Neural cell (in vitro differentiated cells): ENCODE data around the gene NXPH2. TPM values are rescaled to one million over a fixed set of nuclear protein-coding genes. Genes with fewer than 3 reads are reported as not detected.

ENCODE experiments used
- H2AFZ ChIP-seq: fragments of 200-600, 300-800 bp; sonication (generic), shearing (Covaris generic); 2 replicates; pipeline ENCODE4 v1.6.0; 2014; ENCODE audit warnings: low read depth, mild to moderate bottlenecking, antibody characterized with exemption, low read length, moderate library complexity
- H3F3A ChIP-seq: fragments of 200-600 bp; shearing (Covaris generic); 2 replicates; pipeline ENCODE4 v1.6.1; 2016; ENCODE audit warnings: mild to moderate bottlenecking, moderate library complexity, mixed read lengths, antibody characterized with exemption, low read length; ENCODE audit not compliant: insufficient read depth, poor library complexity, severe bottlenecking
- H3K27ac ChIP-seq: fragments of 200-600, 300-800 bp; sonication (generic), shearing (Covaris generic); 2 replicates; pipeline ENCODE4 v1.5.1; 2014; ENCODE audit warnings: mild to moderate bottlenecking, low read length, moderate library complexity
- H3K27me3 ChIP-seq: fragments of 300-800, 200-600 bp; sonication (generic), shearing (Covaris generic); 2 replicates; pipeline ENCODE4 v1.6.0; 2014; ENCODE audit warnings: mild to moderate bottlenecking, low read depth, low read length, moderate library complexity; ENCODE audit not compliant: insufficient read depth
- H3K36me3 ChIP-seq: fragments of 300-800, 200-600 bp; sonication (generic), shearing (Covaris generic); 2 replicates; pipeline ENCODE4 v1.5.1; 2014; ENCODE audit warnings: mild to moderate bottlenecking, antibody characterized with exemption, low read length, moderate library complexity; ENCODE audit not compliant: insufficient read depth
- H3K4me2 ChIP-seq: fragments of 300-800, 200-600 bp; sonication (generic), shearing (Covaris generic); 2 replicates; pipeline ENCODE4 v1.6.0; 2014; ENCODE audit warnings: mild to moderate bottlenecking, low read length
- H3K4me3 ChIP-seq: fragments of 300-800, 200-600 bp; sonication (generic), shearing (Covaris generic); 2 replicates; pipeline ENCODE4 v1.5.1; 2014; ENCODE audit warnings: mild to moderate bottlenecking, low read length, moderate library complexity
- H3K79me2 ChIP-seq: fragments of 200-600 bp; shearing (Covaris generic); replicated peaks from 2 replicates; pipeline ENCODE4 v1.6.0; 2014; ENCODE audit warnings: mild to moderate bottlenecking, low read length, moderate library complexity; ENCODE audit not compliant: insufficient read depth
- H3K9ac ChIP-seq: fragments of 300-800, 200-600 bp; sonication (generic), shearing (Covaris generic); 2 replicates; pipeline ENCODE4 v1.6.1; 2016; ENCODE audit warnings: mild to moderate bottlenecking, low read length, mixed read lengths
- H3K9me2 ChIP-seq: fragments of 200-600 bp; shearing (Covaris generic); 2 replicates; pipeline ENCODE4 v1.6.1; 2016; ENCODE audit warnings: mild to moderate bottlenecking, low read length, mixed read lengths; ENCODE audit not compliant: insufficient read depth
- H3K9me3 ChIP-seq: fragments of 200-600, 300-800 bp; sonication (generic), shearing (Covaris generic); 2 replicates; pipeline ENCODE4 v1.6.1; 2016; ENCODE audit warnings: mild to moderate bottlenecking, mixed run types, low read length, moderate library complexity, mixed read lengths
- H4K20me1 ChIP-seq: fragments of 200-600 bp; shearing (Covaris generic); 2 replicates; pipeline ENCODE4 v1.6.1; 2016; ENCODE audit warnings: mild to moderate bottlenecking, mixed run types; ENCODE audit not compliant: insufficient read depth
- EP300 ChIP-seq: fragments of 450-650 bp; conservative IDR thresholded peaks from 2 replicates; pipeline ENCODE4 v1.6.1; 2014; ENCODE audit warnings: antibody characterized with exemption, mild to moderate bottlenecking, moderate library complexity; ENCODE audit not compliant: poor library complexity, severe bottlenecking
- EZH2 ChIP-seq: fragments of 200-600, 300-800 bp; shearing (Covaris generic), sonication (generic); IDR thresholded peaks from 2 replicates; pipeline ENCODE4 v1.6.1; 2014; ENCODE audit warnings: antibody characterized with exemption, low read length, borderline replicate concordance, mild to moderate bottlenecking; ENCODE audit not compliant: insufficient read depth, poor library complexity, severe bottlenecking
- MXI1 ChIP-seq: fragments of 450-650 bp; conservative IDR thresholded peaks from 2 replicates; pipeline ENCODE4 v1.6.1; 2014; ENCODE audit warnings: antibody characterized with exemption, mild to moderate bottlenecking; ENCODE audit not compliant: poor library complexity, severe bottlenecking
- POLR2AphosphoS5 ChIP-seq: IDR thresholded peaks from 2 replicates; pipeline ENCODE4 v1.6.1; 2012
- RAD21 ChIP-seq: fragments of 450-650 bp; conservative IDR thresholded peaks from 2 replicates; pipeline ENCODE4 v1.6.1; 2014; ENCODE audit warnings: antibody characterized with exemption, mild to moderate bottlenecking, moderate library complexity
- SMC3 ChIP-seq: fragments of 450-650 bp; conservative IDR thresholded peaks from 2 replicates; pipeline ENCODE4 v1.6.1; 2014; ENCODE audit warnings: antibody characterized with exemption, mild to moderate bottlenecking, moderate library complexity; ENCODE audit not compliant: poor library complexity
- TAF1 ChIP-seq: IDR thresholded peaks from 2 replicates; pipeline ENCODE4 v1.6.1; 2012; ENCODE audit warnings: low read depth
- polyA plus RNA-seq: library from polyadenylated mRNA; depleted of rRNA; stranded (reverse); fragments of >200 nt; gene quantifications from 2 replicates; pipeline ENCODE4 v1.2.3, GENCODE V29; 2014
- TF ChIP-seq, protein P1 (sequence below): fragments of 450-650 bp; IDR thresholded peaks from 2 replicates; pipeline ENCODE4 v1.5.1; 2014; ENCODE audit warnings: antibody characterized with exemption, mild to moderate bottlenecking, moderate library complexity; ENCODE audit not compliant: poor library complexity, severe bottlenecking
- TF ChIP-seq, protein P2 (sequence below): IDR thresholded peaks from 2 replicates; pipeline ENCODE4 v1.6.1; 2012; ENCODE audit warnings: borderline replicate concordance

NXPH2 gene
- polyA plus RNA-seq, 1 donor from 2014 or later = not detected

DNA sequence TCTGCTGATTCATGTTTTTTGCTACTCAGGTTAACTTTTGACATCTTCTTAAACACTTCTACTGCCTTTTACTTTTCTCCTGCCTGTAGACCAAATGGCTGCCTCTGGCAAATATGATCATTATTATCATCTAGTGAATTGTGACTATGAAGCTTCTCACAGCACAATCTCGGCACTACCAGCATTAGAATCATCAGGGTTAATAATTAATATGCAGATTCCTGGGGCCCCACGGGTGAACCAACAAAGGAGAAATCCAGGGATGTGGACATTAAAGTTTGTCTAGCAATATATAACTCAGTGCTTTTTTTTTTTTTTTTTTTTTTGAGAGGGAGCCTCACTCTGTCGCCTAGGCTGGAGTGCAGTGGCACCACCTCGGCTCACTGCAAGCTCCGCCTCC is 142.5 kb downstream of the NXPH2 start:
- H3K27ac ChIP-seq = no peak overlapping the region
- H3K4me2 ChIP-seq = no peak overlapping the region
- no peak overlapping the region for H2AFZ ChIP-seq
- H4K20me1 ChIP-seq = no peaks in the 10 kb centered on the region
- H3K9me2 ChIP-seq = no peaks in the 10 kb centered on the region
- no peaks in the 10 kb centered on the region for H3K79me2 ChIP-seq
- TF ChIP-seq TAF1 = no peak
- H3K9ac ChIP-seq = no peak overlapping the region
- H3K27me3 ChIP-seq = no peaks in the 10 kb centered on the region
- H3K4me3 ChIP-seq = no peak overlapping the region
- no peaks in the 10 kb centered on the region for H3K9me3 ChIP-seq
- no peaks in the 10 kb centered on the region for H3K36me3 ChIP-seq
- H3F3A ChIP-seq = no peaks in the 10 kb centered on the region

DNA sequence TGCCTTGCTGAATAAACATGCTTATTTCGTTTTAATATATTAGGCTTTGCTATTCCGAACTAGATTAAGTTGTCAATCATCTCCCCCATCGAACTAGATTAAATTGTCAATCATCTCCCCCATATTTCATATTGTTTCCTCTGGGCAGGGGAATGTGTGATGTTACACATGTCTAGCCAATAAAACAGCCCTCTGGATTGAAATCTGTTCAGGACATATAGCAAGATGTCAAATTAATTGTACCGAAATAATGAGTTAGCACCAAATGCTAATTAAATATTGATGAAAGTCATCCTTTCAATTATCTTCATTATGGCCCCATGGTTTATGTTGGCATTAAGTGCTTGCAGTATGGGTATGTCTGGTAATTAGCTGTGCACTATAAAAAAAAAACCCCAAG is 143.1 kb downstream of the NXPH2 start:
- H3K4me2 ChIP-seq = no peak overlapping the region
- no peaks in the 10 kb centered on the region for H3K27me3 ChIP-seq
- H2AFZ ChIP-seq = no peak overlapping the region
- no peaks in the 10 kb centered on the region for H3K79me2 ChIP-seq
- no peak overlapping the region for H3K27ac ChIP-seq
- H3K9ac ChIP-seq = no peak overlapping the region
- no peaks in the 10 kb centered on the region for H3K9me3 ChIP-seq
- H3K4me3 ChIP-seq = no peak overlapping the region
- no peak for TF ChIP-seq EZH2
- TF ChIP-seq EP300 = no peak
- no peak for TF ChIP-seq RAD21
- no peak for TF ChIP-seq SMC3
- no peak for TF ChIP-seq TAF1
- no peak for TF ChIP-seq POLR2AphosphoS5
- TF ChIP-seq, protein P1, sequence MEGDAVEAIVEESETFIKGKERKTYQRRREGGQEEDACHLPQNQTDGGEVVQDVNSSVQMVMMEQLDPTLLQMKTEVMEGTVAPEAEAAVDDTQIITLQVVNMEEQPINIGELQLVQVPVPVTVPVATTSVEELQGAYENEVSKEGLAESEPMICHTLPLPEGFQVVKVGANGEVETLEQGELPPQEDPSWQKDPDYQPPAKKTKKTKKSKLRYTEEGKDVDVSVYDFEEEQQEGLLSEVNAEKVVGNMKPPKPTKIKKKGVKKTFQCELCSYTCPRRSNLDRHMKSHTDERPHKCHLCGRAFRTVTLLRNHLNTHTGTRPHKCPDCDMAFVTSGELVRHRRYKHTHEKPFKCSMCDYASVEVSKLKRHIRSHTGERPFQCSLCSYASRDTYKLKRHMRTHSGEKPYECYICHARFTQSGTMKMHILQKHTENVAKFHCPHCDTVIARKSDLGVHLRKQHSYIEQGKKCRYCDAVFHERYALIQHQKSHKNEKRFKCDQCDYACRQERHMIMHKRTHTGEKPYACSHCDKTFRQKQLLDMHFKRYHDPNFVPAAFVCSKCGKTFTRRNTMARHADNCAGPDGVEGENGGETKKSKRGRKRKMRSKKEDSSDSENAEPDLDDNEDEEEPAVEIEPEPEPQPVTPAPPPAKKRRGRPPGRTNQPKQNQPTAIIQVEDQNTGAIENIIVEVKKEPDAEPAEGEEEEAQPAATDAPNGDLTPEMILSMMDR = no peak
- TF ChIP-seq MXI1 = no peak
- TF ChIP-seq, protein P2, sequence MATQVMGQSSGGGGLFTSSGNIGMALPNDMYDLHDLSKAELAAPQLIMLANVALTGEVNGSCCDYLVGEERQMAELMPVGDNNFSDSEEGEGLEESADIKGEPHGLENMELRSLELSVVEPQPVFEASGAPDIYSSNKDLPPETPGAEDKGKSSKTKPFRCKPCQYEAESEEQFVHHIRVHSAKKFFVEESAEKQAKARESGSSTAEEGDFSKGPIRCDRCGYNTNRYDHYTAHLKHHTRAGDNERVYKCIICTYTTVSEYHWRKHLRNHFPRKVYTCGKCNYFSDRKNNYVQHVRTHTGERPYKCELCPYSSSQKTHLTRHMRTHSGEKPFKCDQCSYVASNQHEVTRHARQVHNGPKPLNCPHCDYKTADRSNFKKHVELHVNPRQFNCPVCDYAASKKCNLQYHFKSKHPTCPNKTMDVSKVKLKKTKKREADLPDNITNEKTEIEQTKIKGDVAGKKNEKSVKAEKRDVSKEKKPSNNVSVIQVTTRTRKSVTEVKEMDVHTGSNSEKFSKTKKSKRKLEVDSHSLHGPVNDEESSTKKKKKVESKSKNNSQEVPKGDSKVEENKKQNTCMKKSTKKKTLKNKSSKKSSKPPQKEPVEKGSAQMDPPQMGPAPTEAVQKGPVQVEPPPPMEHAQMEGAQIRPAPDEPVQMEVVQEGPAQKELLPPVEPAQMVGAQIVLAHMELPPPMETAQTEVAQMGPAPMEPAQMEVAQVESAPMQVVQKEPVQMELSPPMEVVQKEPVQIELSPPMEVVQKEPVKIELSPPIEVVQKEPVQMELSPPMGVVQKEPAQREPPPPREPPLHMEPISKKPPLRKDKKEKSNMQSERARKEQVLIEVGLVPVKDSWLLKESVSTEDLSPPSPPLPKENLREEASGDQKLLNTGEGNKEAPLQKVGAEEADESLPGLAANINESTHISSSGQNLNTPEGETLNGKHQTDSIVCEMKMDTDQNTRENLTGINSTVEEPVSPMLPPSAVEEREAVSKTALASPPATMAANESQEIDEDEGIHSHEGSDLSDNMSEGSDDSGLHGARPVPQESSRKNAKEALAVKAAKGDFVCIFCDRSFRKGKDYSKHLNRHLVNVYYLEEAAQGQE = no peak
- H3F3A ChIP-seq = no peaks in the 10 kb centered on the region
- H3K9me2 ChIP-seq = no peaks in the 10 kb centered on the region
- no peaks in the 10 kb centered on the region for H4K20me1 ChIP-seq
- H3K36me3 ChIP-seq = no peaks in the 10 kb centered on the region

DNA sequence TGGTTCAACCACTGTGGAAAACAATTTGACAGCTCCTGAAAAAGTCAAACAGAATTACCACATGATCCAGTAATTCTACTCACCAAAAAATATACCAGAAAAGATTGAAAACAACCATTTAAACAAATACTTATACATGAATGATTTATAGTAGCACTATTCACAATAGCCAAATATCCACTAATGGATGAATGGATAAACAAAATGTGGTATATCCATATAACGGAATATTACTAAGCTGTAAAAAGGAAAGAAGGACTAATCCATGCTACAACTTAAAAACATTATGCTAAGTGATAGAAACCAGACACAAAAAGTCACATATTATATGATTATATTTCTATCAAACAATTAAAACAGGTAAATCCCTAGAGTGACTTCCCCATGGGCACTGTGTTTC is 147.1 kb downstream of the NXPH2 start:
- Histone ChIP-seq H3K27ac (no peak overlapping the region), H3K9ac (no peak overlapping the region), H3K4me2 (no peak overlapping the region), H3F3A (no peaks in the 10 kb centered on the region), H3K36me3 (no peaks in the 10 kb centered on the region), H3K9me3 (no peaks in the 10 kb centered on the region), H3K27me3 (no peaks in the 10 kb centered on the region), H2AFZ (no peak overlapping the region), H3K9me2 (no peaks in the 10 kb centered on the region), H3K79me2 (no peaks in the 10 kb centered on the region), H4K20me1 (no peaks in the 10 kb centered on the region), H3K4me3 (no peak overlapping the region)
- no peak for TF ChIP-seq MXI1
